GM12878 (cell line): ENCODE data around the gene IPO11. TPM values are rescaled to one million over a fixed set of nuclear protein-coding genes. Genes with fewer than 3 reads are reported as not detected.
"Not testable (repeated sequence)": the region's sequence is repeated elsewhere in the genome, so short reads cannot be mapped to it uniquely, and the experiment has no call there.

Source experiments
- ATAC-seq: fragments of 200-7000 bp; cut with Tn5 transposase; 3 replicates; pipeline ENCODE4 v1.9.1; 2020; ENCODE audit warnings: mild to moderate bottlenecking, moderate library complexity
- BruUV-seq: library from RNA; stranded (reverse); fragments of 400-500 nt; replicated peaks from 2 replicates; lab custom pipeline; 2021; lab: Mats Ljungman, UMichigan
- CTCF ChIA-PET: fragments of 300-600 bp; sonication (Branson Sonifier 250); formaldehyde crosslinking; extraction: SDS; loops from one replicate; lab custom pipeline; 2021; ENCODE audit warnings: inconsistent platforms; lab: Yijun Ruan, JAX
- POLR2A ChIA-PET: fragments of 350-600 bp; formaldehyde crosslinking; extraction: SDS; loops from one replicate; lab custom pipeline; 2021; ENCODE audit warnings: inconsistent platforms; lab: Charles Lee
- RAD21 ChIA-PET: fragments of 300-600 bp; sonication (Branson Sonifier 250); formaldehyde crosslinking; loops from one replicate; lab custom pipeline; 2023; ENCODE audit warnings: antibody characterized with exemption; ENCODE audit not compliant: unreplicated experiment; lab: Charles Lee
- SMC1A ChIA-PET: fragments of 300-600 bp; sonication (Branson Sonifier 250); formaldehyde crosslinking; loops from one replicate; lab custom pipeline; 2023; ENCODE audit not compliant: unreplicated experiment, uncharacterized antibody; lab: Charles Lee
- DNase-seq: peaks from one replicate; pipeline ENCODE4 v3.0.0-alpha.2; 2011; ENCODE audit warnings: low read depth, low spot score
- FAIRE-seq: peaks from 3 replicates; lab custom pipeline; 2011; peaks lifted over from hg19 to GRCh38; lab: Jason Lieb, UNC
- H2AFZ ChIP-seq: 2 replicates; pipeline ENCODE4 v1.6.0; 2011; ENCODE audit warnings: low read depth, low read length, control low read depth; ENCODE audit not compliant: control insufficient read depth
- H3K27ac ChIP-seq: 2 replicates; pipeline ENCODE4 v1.5.1; 2011; ENCODE audit warnings: control low read depth; ENCODE audit not compliant: control insufficient read depth, insufficient read depth
- H3K27me3 ChIP-seq, 2 experiments: replicated peaks in 1 of 2; 2 replicates each; pipeline versions ENCODE4 v1.6.0 to v1.6.1; 2011; ENCODE audit warnings: low read length in 1 of 2; ENCODE audit not compliant: control insufficient read depth in 2 of 2, insufficient read depth in 2 of 2
- H3K36me3 ChIP-seq, 2 experiments: 2 replicates each; pipeline ENCODE4 v1.5.1; 2011; ENCODE audit warnings: low read length in 1 of 2; ENCODE audit not compliant: control insufficient read depth in 2 of 2, insufficient read depth in 2 of 2
- H3K4me1 ChIP-seq: 2 replicates; pipeline ENCODE4 v1.6.1; 2011; ENCODE audit warnings: mild to moderate bottlenecking, low read length, moderate library complexity, mixed read lengths; ENCODE audit not compliant: control insufficient read depth, insufficient read depth
- H3K4me2 ChIP-seq: 2 replicates; pipeline ENCODE4 v1.6.0; 2011; ENCODE audit warnings: control low read depth; ENCODE audit not compliant: control insufficient read depth, insufficient read depth
- H3K4me3 ChIP-seq: fragments of 200-600 bp; sonication (generic); 2 replicates; pipeline ENCODE4 v1.5.1; 2016
- H3K79me2 ChIP-seq: 2 replicates; pipeline ENCODE4 v1.6.0; 2011; ENCODE audit warnings: low read length; ENCODE audit not compliant: control insufficient read depth, insufficient read depth
- H3K9ac ChIP-seq: 2 replicates; pipeline ENCODE4 v1.8.0; 2011; ENCODE audit warnings: low read length, control low read depth, mixed read lengths; ENCODE audit not compliant: control insufficient read depth, insufficient read depth
- H3K9me3 ChIP-seq: replicated peaks from 3 replicates; pipeline ENCODE4 v1.5.1; 2011; ENCODE audit warnings: mild to moderate bottlenecking, low read length; ENCODE audit not compliant: control insufficient read depth, insufficient read depth
- H4K20me1 ChIP-seq: 2 replicates; pipeline ENCODE4 v1.6.0; 2011; ENCODE audit not compliant: control insufficient read depth, insufficient read depth
- MEF2B ChIP-seq: fragments of 450-650 bp; IDR thresholded peaks from 2 replicates; pipeline ENCODE4 v1.6.1; 2018; ENCODE audit warnings: mild to moderate bottlenecking, moderate library complexity; ENCODE audit not compliant: partially characterized antibody, poor library complexity, severe bottlenecking
- RFX5 ChIP-seq: IDR thresholded peaks from 2 replicates; pipeline ENCODE4 v1.6.1; 2011; ENCODE audit warnings: low read depth, low read length, improper control_type of control experiment
- in situ Hi-C: fragments of 300-500 bp; cut with MboI; formaldehyde crosslinking; loops from 9 replicates; pipeline ENCODE4 v1.14.3; 2018; ENCODE audit warnings: mixed read lengths
- intact Hi-C: fragments of 100-400 bp; cut with micrococcal nuclease; formaldehyde crosslinking; loops from one replicate; pipeline ENCODE4 v1.14.2; 2022; ENCODE audit not compliant: unreplicated experiment
- polyA plus RNA-seq, 11 experiments: library from polyadenylated mRNA; depleted of rRNA in 4 of 11; unstranded in 6 of 11; stranded (reverse) in 5 of 11; fragments of >200 nt; fragmentation: Nextera tagmentation in 4 of 11; fragmentation: Illumina TruSeq in 1 of 11; extraction: Ambion mirVana in 4 of 11; extraction: Trizol in 1 of 11; gene quantifications; 1 replicate in 1 of 11; 2 replicates in 10 of 11; pipeline versions ENCODE4 v1.2.1 to v1.2.3, GENCODE V29; 2011 to 2016; ENCODE audit warnings: inconsistent platforms in 2 of 11, missing spikeins in 2 of 11, low read depth in 1 of 11
- small RNA-seq: library from RNA; depleted of rRNA; stranded (forward); fragments of <200 nt; gene quantifications from one replicate; pipeline ENCODE3, GENCODE V24; 2014
- total RNA-seq, 4 experiments: library from RNA; depleted of rRNA in 3 of 4; stranded (reverse); fragments of >200 nt in 3 of 4; fragmentation: Illumina TruSeq in 1 of 4; extraction: Trizol in 1 of 4; gene quantifications; 2 replicates each; pipeline versions ENCODE4 v1.2.1 to v1.2.3, GENCODE V29; 2013 to 2021
- TF ChIP-seq, protein P1 (sequence below): IDR thresholded peaks from 2 replicates; pipeline ENCODE4 v1.6.1; 2012; ENCODE audit warnings: low read depth, low read length, improper control_type of control experiment
- TF ChIP-seq, protein P2 (sequence below): IDR thresholded peaks from 2 replicates; pipeline ENCODE4 v1.6.1; 2012; ENCODE audit warnings: improper control_type of control experiment, low read depth, low read length; ENCODE audit not compliant: insufficient replicate concordance

The IPO11 gene
- total and polyA plus RNA-seq, 10 of the 15 experiments (the other 5 are each of a cell fraction or from before 2014, with no cell fraction given), result 14.1 to 49.3 (median 29.8) TPM

DNA sequence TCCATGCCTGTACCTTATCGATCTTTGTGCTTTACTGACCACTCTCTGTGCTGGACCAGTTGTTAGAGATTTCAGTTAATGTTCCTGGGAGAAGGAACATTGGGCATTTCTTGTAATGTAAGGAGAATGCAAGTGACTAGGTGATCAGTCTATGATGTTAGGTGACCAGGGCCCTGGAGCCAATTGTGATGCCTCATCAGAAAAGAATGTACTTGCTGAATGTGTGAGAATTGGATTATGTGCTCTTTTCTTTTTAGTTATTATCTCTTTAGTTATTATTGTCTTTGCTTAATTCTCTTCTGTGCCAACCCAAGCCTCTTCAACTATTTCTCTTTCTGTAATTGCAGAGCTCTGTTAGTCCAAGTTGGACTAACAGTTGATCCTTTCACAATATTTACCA lies 258.9 kb downstream of the IPO11 start (continued):
- TF ChIP-seq MEF2B (no peak), RFX5 (no peak)
- TF ChIP-seq, protein P1, sequence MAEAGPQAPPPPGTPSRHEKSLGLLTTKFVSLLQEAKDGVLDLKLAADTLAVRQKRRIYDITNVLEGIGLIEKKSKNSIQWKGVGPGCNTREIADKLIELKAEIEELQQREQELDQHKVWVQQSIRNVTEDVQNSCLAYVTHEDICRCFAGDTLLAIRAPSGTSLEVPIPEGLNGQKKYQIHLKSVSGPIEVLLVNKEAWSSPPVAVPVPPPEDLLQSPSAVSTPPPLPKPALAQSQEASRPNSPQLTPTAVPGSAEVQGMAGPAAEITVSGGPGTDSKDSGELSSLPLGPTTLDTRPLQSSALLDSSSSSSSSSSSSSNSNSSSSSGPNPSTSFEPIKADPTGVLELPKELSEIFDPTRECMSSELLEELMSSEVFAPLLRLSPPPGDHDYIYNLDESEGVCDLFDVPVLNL, result no peak
- TF ChIP-seq, protein P2, sequence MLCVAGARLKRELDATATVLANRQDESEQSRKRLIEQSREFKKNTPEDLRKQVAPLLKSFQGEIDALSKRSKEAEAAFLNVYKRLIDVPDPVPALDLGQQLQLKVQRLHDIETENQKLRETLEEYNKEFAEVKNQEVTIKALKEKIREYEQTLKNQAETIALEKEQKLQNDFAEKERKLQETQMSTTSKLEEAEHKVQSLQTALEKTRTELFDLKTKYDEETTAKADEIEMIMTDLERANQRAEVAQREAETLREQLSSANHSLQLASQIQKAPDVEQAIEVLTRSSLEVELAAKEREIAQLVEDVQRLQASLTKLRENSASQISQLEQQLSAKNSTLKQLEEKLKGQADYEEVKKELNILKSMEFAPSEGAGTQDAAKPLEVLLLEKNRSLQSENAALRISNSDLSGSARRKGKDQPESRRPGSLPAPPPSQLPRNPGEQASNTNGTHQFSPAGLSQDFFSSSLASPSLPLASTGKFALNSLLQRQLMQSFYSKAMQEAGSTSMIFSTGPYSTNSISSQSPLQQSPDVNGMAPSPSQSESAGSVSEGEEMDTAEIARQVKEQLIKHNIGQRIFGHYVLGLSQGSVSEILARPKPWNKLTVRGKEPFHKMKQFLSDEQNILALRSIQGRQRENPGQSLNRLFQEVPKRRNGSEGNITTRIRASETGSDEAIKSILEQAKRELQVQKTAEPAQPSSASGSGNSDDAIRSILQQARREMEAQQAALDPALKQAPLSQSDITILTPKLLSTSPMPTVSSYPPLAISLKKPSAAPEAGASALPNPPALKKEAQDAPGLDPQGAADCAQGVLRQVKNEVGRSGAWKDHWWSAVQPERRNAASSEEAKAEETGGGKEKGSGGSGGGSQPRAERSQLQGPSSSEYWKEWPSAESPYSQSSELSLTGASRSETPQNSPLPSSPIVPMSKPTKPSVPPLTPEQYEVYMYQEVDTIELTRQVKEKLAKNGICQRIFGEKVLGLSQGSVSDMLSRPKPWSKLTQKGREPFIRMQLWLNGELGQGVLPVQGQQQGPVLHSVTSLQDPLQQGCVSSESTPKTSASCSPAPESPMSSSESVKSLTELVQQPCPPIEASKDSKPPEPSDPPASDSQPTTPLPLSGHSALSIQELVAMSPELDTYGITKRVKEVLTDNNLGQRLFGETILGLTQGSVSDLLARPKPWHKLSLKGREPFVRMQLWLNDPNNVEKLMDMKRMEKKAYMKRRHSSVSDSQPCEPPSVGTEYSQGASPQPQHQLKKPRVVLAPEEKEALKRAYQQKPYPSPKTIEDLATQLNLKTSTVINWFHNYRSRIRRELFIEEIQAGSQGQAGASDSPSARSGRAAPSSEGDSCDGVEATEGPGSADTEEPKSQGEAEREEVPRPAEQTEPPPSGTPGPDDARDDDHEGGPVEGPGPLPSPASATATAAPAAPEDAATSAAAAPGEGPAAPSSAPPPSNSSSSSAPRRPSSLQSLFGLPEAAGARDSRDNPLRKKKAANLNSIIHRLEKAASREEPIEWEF, result no peak

DNA sequence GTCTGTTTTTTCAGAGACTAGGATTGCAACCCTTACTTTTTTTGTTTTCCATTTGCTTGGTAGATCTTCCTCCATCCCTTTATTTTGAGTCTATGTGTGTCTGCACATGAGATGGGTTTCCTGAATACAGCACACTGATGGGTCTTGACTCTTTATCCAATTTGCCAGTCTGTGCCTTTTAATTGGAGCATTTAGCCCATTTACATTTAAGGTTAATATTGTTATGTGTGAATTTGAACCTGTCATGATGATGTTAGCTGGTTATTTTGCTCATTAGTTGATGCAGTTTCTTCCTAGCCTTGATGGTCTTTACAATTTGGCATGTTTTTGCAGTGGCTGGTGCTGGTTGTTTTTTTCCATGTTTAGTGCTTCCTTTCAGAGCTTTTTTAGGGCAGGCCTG lies 264.0 kb downstream of the IPO11 start:
- intact Hi-C loops, H4K20me1 ChIP-seq, H3K9ac ChIP-seq, POLR2A ChIA-PET, H3K4me3 ChIP-seq, H3K27me3 ChIP-seq, H3K79me2 ChIP-seq, SMC1A ChIA-PET, H3K36me3 ChIP-seq, ATAC-seq, DNase-seq, H3K4me2 ChIP-seq, H2AFZ ChIP-seq, CTCF ChIA-PET, H3K27ac ChIP-seq, BruUV-seq, H3K4me1 ChIP-seq, in situ Hi-C loops, RAD21 ChIA-PET, H3K9me3 ChIP-seq, FAIRE-seq: not testable (repeated sequence)

Small RNAs within 50 kb of the gene (small RNA-seq; reads per million reads assigned to genes)
- gene CKS1BP3, result not detected
- gene RNU6-661P, result not detected

Other genes starting within 250 kb of the IPO11 start
- gene KIF2A, start 106.6 kb upstream of the IPO11 start, total RNA-seq (2014; rRNA removed), result 55.2 and 69.2 TPM in 2 replicates
- 97.3 and 97.9 TPM in 2 replicates for gene KIF2A, start 106.6 kb upstream of the IPO11 start, total RNA-seq (2014; rRNA removed; fragmentation: Illumina TruSeq; extraction: Trizol)
- gene KIF2A, start 106.6 kb upstream of the IPO11 start, total RNA-seq (2021), result 81.0 and 82.1 TPM in 2 replicates
- gene KIF2A, start 106.6 kb upstream of the IPO11 start, polyA plus RNA-seq (2011; rRNA removed), result 78.1 and 121 TPM in 2 replicates
- gene KIF2A, start 106.6 kb upstream of the IPO11 start, polyA plus RNA-seq (2014; fragmentation: Illumina TruSeq; extraction: Trizol), result 124 and 140 TPM in 2 replicates
- 10 to 100 TPM; 35.9 to 36.9 TPM for gene KIF2A, start 106.6 kb upstream of the IPO11 start, polyA plus RNA-seq (2014; fragmentation: Nextera tagmentation; extraction: Ambion mirVana)
- 44.2 and 54.3 TPM in 2 replicates for gene KIF2A, start 106.6 kb upstream of the IPO11 start, polyA plus RNA-seq (2014; rRNA removed)
- 100 to 1,000 TPM in 1 of 2 experiments, 10 to 100 TPM in 1; 93.1 to 106 TPM for gene KIF2A, start 106.6 kb upstream of the IPO11 start, polyA plus RNA-seq (2016; fragmentation: Nextera tagmentation; extraction: Ambion mirVana)
- 44.1 and 45.6 TPM in 2 replicates for gene DIMT1, start 8.9 kb upstream of the IPO11 start, total RNA-seq (2014; rRNA removed)
- gene DIMT1, start 8.9 kb upstream of the IPO11 start, total RNA-seq (2014; rRNA removed; fragmentation: Illumina TruSeq; extraction: Trizol), result 22.6 and 23.8 TPM in 2 replicates
- 28.9 and 32.0 TPM in 2 replicates for gene DIMT1, start 8.9 kb upstream of the IPO11 start, total RNA-seq (2021)
- 34.3 and 44.9 TPM in 2 replicates for gene DIMT1, start 8.9 kb upstream of the IPO11 start, polyA plus RNA-seq (2011; rRNA removed)
- 28.8 and 32.1 TPM in 2 replicates for gene DIMT1, start 8.9 kb upstream of the IPO11 start, polyA plus RNA-seq (2014; fragmentation: Illumina TruSeq; extraction: Trizol)
- gene DIMT1, start 8.9 kb upstream of the IPO11 start, polyA plus RNA-seq (2014; fragmentation: Nextera tagmentation; extraction: Ambion mirVana), result 10 to 100 TPM; 19.0 to 26.4 TPM
- 42.6 and 43.8 TPM in 2 replicates for gene DIMT1, start 8.9 kb upstream of the IPO11 start, polyA plus RNA-seq (2014; rRNA removed)
- gene DIMT1, start 8.9 kb upstream of the IPO11 start, polyA plus RNA-seq (2016; fragmentation: Nextera tagmentation; extraction: Ambion mirVana), result 10 to 100 TPM; 66.2 TPM
- gene LRRC70, start 166.1 kb downstream of the IPO11 start, total RNA-seq (2014; rRNA removed), result 1.3 and 1.4 TPM in 2 replicates
- 1.5 and 2.3 TPM in 2 replicates for gene LRRC70, start 166.1 kb downstream of the IPO11 start, total RNA-seq (2014; rRNA removed; fragmentation: Illumina TruSeq; extraction: Trizol)
- 0.53 and 0.74 TPM in 2 replicates for gene LRRC70, start 166.1 kb downstream of the IPO11 start, total RNA-seq (2021)
- gene LRRC70, start 166.1 kb downstream of the IPO11 start, polyA plus RNA-seq (2011; rRNA removed), result 0.35 and 0.88 TPM in 2 replicates
- 0.79 TPM in 1 of 2 replicates, not detected in the other for gene LRRC70, start 166.1 kb downstream of the IPO11 start, polyA plus RNA-seq (2014; fragmentation: Illumina TruSeq; extraction: Trizol)
- 1 to 10 TPM in 1 of 2 experiments, under 1 TPM in 1; 0.88 to 1.2 TPM for gene LRRC70, start 166.1 kb downstream of the IPO11 start, polyA plus RNA-seq (2014; fragmentation: Nextera tagmentation; extraction: Ambion mirVana)
- gene LRRC70, start 166.1 kb downstream of the IPO11 start, polyA plus RNA-seq (2014; rRNA removed), result 0.61 and 0.84 TPM in 2 replicates
- 1 to 10 TPM in 1 of 2 experiments, under 1 TPM in 1; 0.76 to 1.2 TPM for gene LRRC70, start 166.1 kb downstream of the IPO11 start, polyA plus RNA-seq (2016; fragmentation: Nextera tagmentation; extraction: Ambion mirVana)